ENCODE data around the gene EIF4G1.
A peak's percentile ranks its signal among the peaks of the same experiment; 100 is the strongest.

EIF4G1 gene

DNA sequence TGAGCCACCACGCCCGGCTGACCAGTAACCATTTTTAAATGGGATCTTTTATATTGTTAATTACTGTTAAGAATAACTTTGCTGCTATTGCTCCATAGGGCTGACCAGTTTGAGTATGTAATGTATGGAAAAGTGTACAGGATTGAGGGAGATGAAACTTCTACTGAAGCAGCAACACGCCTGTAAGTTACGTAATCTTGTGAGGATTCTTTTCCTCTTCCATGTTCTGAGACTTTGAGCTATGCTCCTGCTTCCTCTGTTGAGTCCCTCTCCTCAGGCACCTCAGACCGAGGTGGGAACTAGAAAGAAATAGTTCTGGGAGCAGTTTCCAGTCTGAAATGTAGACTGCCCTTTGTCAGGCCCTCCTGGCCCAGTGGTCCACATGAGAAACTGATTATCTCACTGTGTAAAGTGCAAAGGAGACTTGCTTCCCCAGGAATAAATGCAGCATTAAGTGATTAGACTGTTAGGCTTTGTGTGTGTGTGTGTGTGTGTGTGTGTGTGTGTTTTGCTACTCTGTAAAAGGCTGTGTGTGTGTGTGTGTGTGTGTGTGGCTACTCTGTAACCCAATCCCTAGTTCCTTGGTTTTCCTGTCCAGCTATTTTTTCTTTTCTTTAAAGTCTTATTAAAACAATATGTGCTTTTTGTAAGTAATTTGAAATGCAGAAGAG is 52.3 kb downstream of the EIF4G1 start:
- intact Hi-C loops (cut with micrococcal nuclease): no loop called here

DNA sequence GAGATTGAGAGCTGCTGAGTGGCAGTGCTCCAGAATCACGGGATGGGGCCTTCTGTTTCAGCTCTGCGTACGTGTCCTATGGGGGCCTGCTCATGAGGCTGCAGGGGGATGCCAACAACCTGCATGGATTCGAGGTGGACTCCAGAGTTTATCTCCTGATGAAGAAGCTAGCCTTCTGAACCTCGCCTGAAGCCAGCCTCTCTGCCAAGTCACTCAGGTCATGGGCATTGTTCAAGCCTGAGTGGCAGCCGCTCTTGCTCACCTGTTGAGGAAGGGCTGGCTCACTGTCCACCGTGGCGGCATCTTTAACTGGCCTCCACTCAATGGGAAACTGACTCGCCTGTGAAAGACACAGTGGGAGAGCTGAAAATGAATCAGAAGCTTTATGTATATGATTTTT is 53.7 kb downstream of the EIF4G1 start:
- peaks cover 27% of the 10 kb centered on the region for H3K4me1 Mint-ChIP-seq (ENCODE audit: low read depth)
- no peak overlapping the region for H3K27ac Mint-ChIP-seq
- H3K9me3 Mint-ChIP-seq: no peaks in the 10 kb centered on the region
- H3K27me3 Mint-ChIP-seq: peaks cover 8% of the 10 kb centered on the region
- peaks cover 68% of the 10 kb centered on the region for H3K36me3 Mint-ChIP-seq (ENCODE audit: low read depth)
- no peak overlapping the region for H3K4me3 Mint-ChIP-seq
- intact Hi-C loops (cut with micrococcal nuclease): no loop called here

More for the DNA sequence above, 52.3 kb downstream of the EIF4G1 start:
- no peaks in the 10 kb centered on the region for H3K27me3 Mint-ChIP-seq
- H3K4me3 Mint-ChIP-seq: no peak overlapping the region
- no peak overlapping the region for H3K27ac Mint-ChIP-seq
- peaks cover 34% of the 10 kb centered on the region for H3K4me1 Mint-ChIP-seq (ENCODE audit: low read depth)
- H3K9me3 Mint-ChIP-seq: no peaks in the 10 kb centered on the region
- H3K36me3 Mint-ChIP-seq (ENCODE audit: low read depth): peaks cover 76% of the 10 kb centered on the region

GRCh38 chr3:184368586-184369183 is 54.3 kb downstream of the EIF4G1 start:
- Mint-ChIP-seq H3K36me3 (ENCODE audit: low read depth) (peaks cover 62% of the 10 kb centered on the region), H3K4me3 (no peak overlapping the region), H3K4me1 (ENCODE audit: low read depth) (peaks cover 22% of the 10 kb centered on the region), H3K9me3 (no peaks in the 10 kb centered on the region), H3K27me3 (peaks cover 13% of the 10 kb centered on the region), H3K27ac (no peak overlapping the region)
- intact Hi-C loops (cut with micrococcal nuclease): no loop called here

- Mint-ChIP-seq H3K36me3 (ENCODE audit: low read depth) (peaks cover 39% of the 10 kb centered on the region), H3K4me1 (ENCODE audit: low read depth) (peaks cover 13% of the 10 kb centered on the region), H3K27ac (no peak overlapping the region), H3K4me3 (no peak overlapping the region), H3K9me3 (no peaks in the 10 kb centered on the region), H3K27me3 (peaks cover 38% of the 10 kb centered on the region)
- intact Hi-C loops (cut with micrococcal nuclease): loop anchor here (1.0 to 5.0 kb wide), 3 partner anchors 46 to 173 kb away; no protein-coding TSS in a partner anchor
Observed at GRCh38 chr3:184371570-184372018, 57.2 kb downstream of the EIF4G1 start.

GRCh38 chr3:184372296-184372821 is 58.0 kb downstream of the EIF4G1 start:
- H3K27me3 Mint-ChIP-seq: peaks cover 46% of the 10 kb centered on the region
- H3K4me1 Mint-ChIP-seq (ENCODE audit: low read depth): peaks cover 9% of the 10 kb centered on the region
- intact Hi-C loops (cut with micrococcal nuclease): loop anchor here (5.0 kb wide), 2 partner anchors 45 to 95 kb away; no protein-coding TSS in a partner anchor
- H3K27ac Mint-ChIP-seq: no peak overlapping the region
- H3K36me3 Mint-ChIP-seq (ENCODE audit: low read depth): peaks cover 32% of the 10 kb centered on the region
- no peak overlapping the region for H3K4me3 Mint-ChIP-seq
- H3K9me3 Mint-ChIP-seq: no peaks in the 10 kb centered on the region

DNA sequence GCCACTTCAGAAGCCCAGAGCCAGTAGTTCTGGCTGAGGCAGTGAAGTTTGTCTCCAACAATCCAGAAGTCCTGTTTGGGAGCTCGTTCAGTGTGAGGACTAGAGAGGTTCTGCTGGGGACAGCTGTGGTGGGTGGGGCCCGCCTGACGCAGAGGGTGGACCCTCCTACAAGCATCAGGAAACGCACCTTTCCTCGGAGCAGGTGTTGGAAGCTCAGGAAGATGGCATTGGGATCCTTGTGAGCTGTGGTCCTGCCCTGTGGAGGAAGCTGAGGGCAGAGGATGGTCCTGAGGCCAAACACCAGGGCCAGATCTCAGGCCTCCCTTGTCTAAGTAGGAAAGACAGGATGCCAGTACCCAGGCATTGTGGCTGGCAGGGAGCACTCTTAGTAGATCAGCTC is 58.5 kb downstream of the EIF4G1 start:
- Mint-ChIP-seq H3K27me3 (peaks cover 52% of the 10 kb centered on the region), H3K9me3 (no peaks in the 10 kb centered on the region), H3K36me3 (ENCODE audit: low read depth) (peaks cover 26% of the 10 kb centered on the region), H3K4me1 (ENCODE audit: low read depth) (peaks cover 11% of the 10 kb centered on the region), H3K27ac (no peak overlapping the region), H3K4me3 (no peak overlapping the region)
- intact Hi-C loops (cut with micrococcal nuclease): loop anchor here (5.0 kb wide), 2 partner anchors 44 to 94 kb away; no protein-coding TSS in a partner anchor

DNA sequence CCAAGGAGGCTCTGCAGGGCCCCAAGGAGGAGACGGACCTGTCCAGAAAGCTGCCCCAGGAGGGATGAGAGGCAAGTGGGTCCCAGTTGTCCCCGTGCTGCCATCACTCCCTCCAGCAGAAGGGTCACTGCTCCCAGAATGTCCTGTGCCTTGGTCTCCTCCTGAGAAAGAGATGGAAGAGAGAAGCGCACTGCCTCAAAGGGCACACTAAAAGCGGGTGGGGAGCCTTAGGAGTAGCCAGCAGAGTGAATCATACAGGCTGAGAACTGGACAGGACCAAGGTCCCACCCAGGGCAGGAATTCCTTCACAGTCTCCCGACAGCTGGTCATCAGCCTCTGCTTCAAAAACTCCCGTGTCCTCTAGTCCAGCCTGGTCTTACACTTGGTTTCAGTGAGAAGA is 59.0 kb downstream of the EIF4G1 start:
- Mint-ChIP-seq H3K27me3 (peaks cover 57% of the 10 kb centered on the region), H3K4me3 (no peak overlapping the region)
- intact Hi-C loops (cut with micrococcal nuclease): loop anchor here (5.0 kb wide), 2 partner anchors 44 to 94 kb away; no protein-coding TSS in a partner anchor

GRCh38 chr3:184375747-184376461 is 61.5 kb downstream of the EIF4G1 start:
- H3K36me3 Mint-ChIP-seq (ENCODE audit: low read depth): no peaks in the 10 kb centered on the region
- no peaks in the 10 kb centered on the region for H3K9me3 Mint-ChIP-seq
- H3K27me3 Mint-ChIP-seq: peaks cover 73% of the 10 kb centered on the region
- H3K4me3 Mint-ChIP-seq: no peak overlapping the region
- intact Hi-C loops (cut with micrococcal nuclease): no loop called here
- peaks cover 16% of the 10 kb centered on the region for H3K4me1 Mint-ChIP-seq (ENCODE audit: low read depth)
- H3K27ac Mint-ChIP-seq: no peak overlapping the region

More for the DNA sequence above, 59.0 kb downstream of the EIF4G1 start:
- Mint-ChIP-seq H3K9me3 (no peaks in the 10 kb centered on the region), H3K27ac (no peak overlapping the region), H3K4me1 (ENCODE audit: low read depth) (peaks cover 12% of the 10 kb centered on the region), H3K36me3 (ENCODE audit: low read depth) (peaks cover 21% of the 10 kb centered on the region)

DNA sequence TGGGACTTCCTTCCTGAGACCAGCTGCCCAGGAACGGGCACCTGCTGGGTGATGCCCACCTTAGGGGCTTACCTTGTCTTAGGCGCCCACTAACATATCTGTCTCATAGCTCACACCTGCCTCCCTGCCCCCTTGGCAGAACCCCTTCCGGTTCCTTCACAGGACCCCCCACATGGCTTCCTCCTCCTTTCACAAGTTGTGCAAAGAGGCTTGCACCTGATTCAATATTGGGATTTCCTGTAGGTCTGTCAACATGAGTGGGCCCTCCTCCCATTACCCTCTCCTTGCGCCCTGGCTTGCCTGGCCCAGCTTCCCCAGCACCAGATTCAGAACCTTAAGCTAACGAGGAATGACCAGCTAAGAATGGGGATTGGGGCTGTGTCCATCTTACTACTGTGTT is 63.0 kb downstream of the EIF4G1 start:
- Mint-ChIP-seq H3K9me3 (no peaks in the 10 kb centered on the region), H3K4me3 (no peak overlapping the region), H3K27ac (no peak overlapping the region), H3K4me1 (ENCODE audit: low read depth) (peaks cover 19% of the 10 kb centered on the region), H3K27me3 (peaks cover 87% of the 10 kb centered on the region), H3K36me3 (ENCODE audit: low read depth) (no peaks in the 10 kb centered on the region)
- intact Hi-C loops (cut with micrococcal nuclease): no loop called here

DNA sequence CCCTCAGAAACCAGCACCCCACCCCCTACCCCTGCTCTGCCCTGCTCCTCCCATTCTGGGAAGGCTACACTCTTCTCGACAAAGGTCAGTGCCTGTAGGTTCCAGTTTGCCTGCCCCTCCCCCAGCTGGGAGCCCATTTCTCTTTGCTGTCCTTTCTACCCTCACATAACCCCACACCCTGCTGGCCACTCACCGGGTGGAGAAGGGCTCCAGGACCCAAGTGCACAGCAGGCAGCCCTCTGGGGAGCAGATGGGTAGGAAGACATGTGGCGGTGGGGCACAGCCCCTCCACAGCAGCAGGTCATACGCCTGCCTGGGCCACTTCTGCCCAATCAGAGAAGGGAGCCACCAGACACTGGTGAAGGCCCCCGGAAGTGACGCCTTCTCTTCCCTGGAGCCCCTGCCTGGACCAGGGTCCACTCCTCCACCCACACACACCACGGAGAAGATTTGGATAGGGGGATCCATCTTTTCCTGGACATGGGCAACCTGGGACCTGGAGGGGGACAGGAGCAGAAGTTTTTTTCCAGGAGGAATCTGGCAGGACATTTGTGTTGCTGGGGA is 63.6 kb downstream of the EIF4G1 start, which contains the start of gene THPO:
Gene THPO (minus strand): TSS at position 326 of the 564 bp plus-strand sequence. CDS start 1,948 bp downstream, outside the sequence.
- H3K9me3 Mint-ChIP-seq: no peaks in the 10 kb centered on the region
- H3K36me3 Mint-ChIP-seq (ENCODE audit: low read depth): no peaks in the 10 kb centered on the region
- H3K27ac Mint-ChIP-seq: no peak within 1 kb of the TSS
- peaks cover 19% of the 10 kb centered on the region for H3K4me1 Mint-ChIP-seq (ENCODE audit: low read depth)
- peaks cover 87% of the 10 kb centered on the region for H3K27me3 Mint-ChIP-seq
- intact Hi-C loops (cut with micrococcal nuclease): no loop called here
- no peak within 1 kb of the TSS for H3K4me3 Mint-ChIP-seq

- intact Hi-C loops (cut with micrococcal nuclease): no loop called here
- no peaks in the 10 kb centered on the region for H3K36me3 Mint-ChIP-seq (ENCODE audit: low read depth)
- peaks cover 86% of the 10 kb centered on the region for H3K27me3 Mint-ChIP-seq
- peak overlapping the region; percentile 68 for H3K4me3 Mint-ChIP-seq
- H3K9me3 Mint-ChIP-seq: no peaks in the 10 kb centered on the region
- peaks cover 19% of the 10 kb centered on the region for H3K4me1 Mint-ChIP-seq (ENCODE audit: low read depth)
- no peak overlapping the region for H3K27ac Mint-ChIP-seq
Observed at GRCh38 chr3:184378651-184379357, 64.4 kb downstream of the EIF4G1 start.

DNA sequence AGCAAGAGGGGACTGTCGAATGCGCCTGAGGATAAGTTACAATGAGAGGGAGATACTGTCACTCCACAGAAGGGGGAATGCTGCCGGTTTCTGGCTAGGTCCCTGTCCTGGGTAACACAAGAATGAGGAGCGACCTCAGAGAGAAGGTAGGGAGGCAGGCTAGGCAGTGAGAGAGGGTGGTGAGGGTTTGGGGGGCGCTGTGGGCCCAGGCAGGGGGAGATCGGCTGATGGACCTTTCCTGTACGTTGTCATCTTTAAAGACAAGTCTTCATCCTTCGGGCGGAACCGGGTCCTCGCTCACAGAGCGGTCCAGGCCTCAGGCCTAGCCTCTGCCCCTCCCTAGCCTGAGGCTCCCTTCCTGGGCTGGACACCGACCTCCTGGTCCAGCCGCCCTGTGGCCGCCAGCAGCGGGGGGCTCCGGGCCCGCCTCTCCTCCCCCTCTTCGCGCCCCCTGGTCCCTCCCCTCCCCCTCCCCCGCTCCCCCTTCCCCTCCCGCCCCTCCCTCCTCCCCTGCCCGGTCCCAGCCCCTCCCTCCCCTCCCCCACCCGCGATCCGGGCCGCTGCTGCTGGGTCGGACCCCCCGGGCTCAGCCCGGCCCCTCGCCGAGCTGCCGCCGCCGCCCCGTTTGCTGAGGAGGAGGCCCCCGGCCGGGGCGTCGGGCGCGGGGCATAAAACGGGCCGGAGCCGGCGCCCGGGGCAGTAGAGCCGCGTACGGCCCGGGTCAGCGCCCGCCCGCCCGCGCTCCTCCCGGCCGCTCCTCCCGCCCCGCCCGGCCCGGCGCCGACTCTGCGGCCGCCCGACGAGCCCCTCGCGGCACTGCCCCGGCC is 65.2 kb downstream of the EIF4G1 start, which contains the start of gene CHRD:
Gene CHRD (plus strand): TSS at position 697 of the 827 bp plus-strand sequence. CDS start 265 bp downstream, outside the sequence.
- Mint-ChIP-seq H3K27ac (no peak within 1 kb of the TSS), H3K4me3 (peak within 1 kb of the TSS; percentile 68), H3K27me3 (peaks cover 86% of the 10 kb centered on the region), H3K9me3 (no peaks in the 10 kb centered on the region), H3K4me1 (ENCODE audit: low read depth) (peaks cover 25% of the 10 kb centered on the region), H3K36me3 (ENCODE audit: low read depth) (no peaks in the 10 kb centered on the region)
- intact Hi-C loops (cut with micrococcal nuclease): no loop called here

All from dendritic cell treated with granulocyte-macrophage colony-stimulating factor and Interleukin-4, amounts not matched to agents 40 ng/mL and 50 ng/mL, for 4 days (primary cell).